ENCODE data around the gene SOS1. TPM values are rescaled to one million over a fixed set of nuclear protein-coding genes. Genes with fewer than 3 reads are reported as not detected.
A peak's percentile ranks its signal among the peaks of the same experiment; 100 is the strongest.

The SOS1 gene
- total RNA-seq, 2 experiments from 2014 or later: 36.3 to 41.3 TPM

GRCh38 chr2:38991899-38992298 lies 129.0 kb downstream of the SOS1 start:
- Mint-ChIP-seq H3K4me3 (no peak overlapping the region), H3K27ac (no peak overlapping the region), H3K4me1 (peaks cover 10% of the 10 kb centered on the region), H3K27me3 (no peaks in the 10 kb centered on the region), H3K36me3 (peaks cover 15% of the 10 kb centered on the region), H3K9me3 (no peaks in the 10 kb centered on the region)
- DNase-seq: no peak

- H3K27ac Mint-ChIP-seq: no peak overlapping the region
- no peak overlapping the region for H3K4me3 Mint-ChIP-seq
- H3K9me3 Mint-ChIP-seq: no peaks in the 10 kb centered on the region
- DNase-seq: no peak
- H3K4me1 Mint-ChIP-seq: peaks cover 6% of the 10 kb centered on the region
- no peaks in the 10 kb centered on the region for H3K27me3 Mint-ChIP-seq
- peaks cover 20% of the 10 kb centered on the region for H3K36me3 Mint-ChIP-seq
These were observed 132.1 kb downstream of the SOS1 start for GRCh38 chr2:38988716-38989115.

- Mint-ChIP-seq H3K36me3 (peaks cover 15% of the 10 kb centered on the region), H3K27me3 (no peaks in the 10 kb centered on the region), H3K9me3 (no peaks in the 10 kb centered on the region), H3K4me3 (no peak overlapping the region), H3K27ac (no peak overlapping the region), H3K4me1 (no peaks in the 10 kb centered on the region)
- no peak for DNase-seq
These were observed 138.4 kb downstream of the SOS1 start for GRCh38 chr2:38982498-38982897.

- Mint-ChIP-seq H3K9me3 (no peaks in the 10 kb centered on the region), H3K4me3 (no peak overlapping the region), H3K27me3 (no peaks in the 10 kb centered on the region), H3K27ac (no peak overlapping the region), H3K4me1 (no peaks in the 10 kb centered on the region), H3K36me3 (peaks cover 11% of the 10 kb centered on the region)
- DNase-seq: no peak
These were observed 139.0 kb downstream of the SOS1 start for GRCh38 chr2:38981670-38982357.

GRCh38 chr2:38981003-38981669 lies 139.7 kb downstream of the SOS1 start:
- peaks cover 11% of the 10 kb centered on the region for H3K36me3 Mint-ChIP-seq
- no peak overlapping the region for H3K27ac Mint-ChIP-seq

GRCh38 chr2:38978908-38979307 lies 141.9 kb downstream of the SOS1 start:
- no peak overlapping the region for H3K4me3 Mint-ChIP-seq
- H3K9me3 Mint-ChIP-seq: no peaks in the 10 kb centered on the region

More at GRCh38 chr2:38981003-38981669, 139.7 kb downstream of the SOS1 start:
- no peaks in the 10 kb centered on the region for H3K9me3 Mint-ChIP-seq
- H3K4me3 Mint-ChIP-seq: no peak overlapping the region
- no peaks in the 10 kb centered on the region for H3K4me1 Mint-ChIP-seq
- H3K27me3 Mint-ChIP-seq: no peaks in the 10 kb centered on the region
- no peak for DNase-seq

GRCh38 chr2:38978296-38978903 lies 142.5 kb downstream of the SOS1 start:
- no peaks in the 10 kb centered on the region for H3K4me1 Mint-ChIP-seq
- no peaks in the 10 kb centered on the region for H3K27me3 Mint-ChIP-seq
- no peaks in the 10 kb centered on the region for H3K9me3 Mint-ChIP-seq
- no peak overlapping the region for H3K4me3 Mint-ChIP-seq
- H3K27ac Mint-ChIP-seq: no peak overlapping the region
- no peaks in the 10 kb centered on the region for H3K36me3 Mint-ChIP-seq
- no peak for DNase-seq

More at GRCh38 chr2:38978908-38979307, 141.9 kb downstream of the SOS1 start:
- no peaks in the 10 kb centered on the region for H3K36me3 Mint-ChIP-seq
- no peaks in the 10 kb centered on the region for H3K4me1 Mint-ChIP-seq
- no peaks in the 10 kb centered on the region for H3K27me3 Mint-ChIP-seq
- no peak for DNase-seq
- no peak overlapping the region for H3K27ac Mint-ChIP-seq

- H3K4me1 Mint-ChIP-seq: no peaks in the 10 kb centered on the region
- H3K27me3 Mint-ChIP-seq: no peaks in the 10 kb centered on the region
- no peaks in the 10 kb centered on the region for H3K36me3 Mint-ChIP-seq
- DNase-seq: no peak
- H3K27ac Mint-ChIP-seq: no peak overlapping the region
- H3K4me3 Mint-ChIP-seq: no peak overlapping the region
- H3K9me3 Mint-ChIP-seq: no peaks in the 10 kb centered on the region
These were observed 143.8 kb downstream of the SOS1 start for GRCh38 chr2:38977047-38977446.

- DNase-seq: no peak
- H3K4me1 Mint-ChIP-seq: no peaks in the 10 kb centered on the region
- H3K9me3 Mint-ChIP-seq: no peaks in the 10 kb centered on the region
- H3K27ac Mint-ChIP-seq: no peak overlapping the region
- no peak overlapping the region for H3K4me3 Mint-ChIP-seq
- H3K36me3 Mint-ChIP-seq: no peaks in the 10 kb centered on the region
- H3K27me3 Mint-ChIP-seq: no peaks in the 10 kb centered on the region
These were observed 145.8 kb downstream of the SOS1 start for GRCh38 chr2:38975042-38975441.

GRCh38 chr2:38973266-38973665 lies 147.6 kb downstream of the SOS1 start:
- no peak overlapping the region for H3K27ac Mint-ChIP-seq
- DNase-seq: no peak
- no peak overlapping the region for H3K4me3 Mint-ChIP-seq
- H3K36me3 Mint-ChIP-seq: no peaks in the 10 kb centered on the region
- no peaks in the 10 kb centered on the region for H3K4me1 Mint-ChIP-seq
- no peaks in the 10 kb centered on the region for H3K9me3 Mint-ChIP-seq
- H3K27me3 Mint-ChIP-seq: no peaks in the 10 kb centered on the region

GRCh38 chr2:38971377-38971776 lies 149.5 kb downstream of the SOS1 start:
- Mint-ChIP-seq H3K4me3 (no peak overlapping the region), H3K27me3 (no peaks in the 10 kb centered on the region), H3K36me3 (no peaks in the 10 kb centered on the region), H3K9me3 (no peaks in the 10 kb centered on the region), H3K4me1 (no peaks in the 10 kb centered on the region), H3K27ac (no peak overlapping the region)
- no peak for DNase-seq

- no peak overlapping the region for H3K27ac Mint-ChIP-seq
- no peaks in the 10 kb centered on the region for H3K4me1 Mint-ChIP-seq
- H3K27me3 Mint-ChIP-seq: no peaks in the 10 kb centered on the region
- no peaks in the 10 kb centered on the region for H3K36me3 Mint-ChIP-seq
- no peaks in the 10 kb centered on the region for H3K9me3 Mint-ChIP-seq
- no peak for DNase-seq
- H3K4me3 Mint-ChIP-seq: no peak overlapping the region
These were observed 152.8 kb downstream of the SOS1 start for GRCh38 chr2:38968021-38968420.

GRCh38 chr2:38966678-38967077 lies 154.2 kb downstream of the SOS1 start:
- no peaks in the 10 kb centered on the region for H3K9me3 Mint-ChIP-seq
- H3K4me1 Mint-ChIP-seq: peaks cover under 1% of the 10 kb centered on the region
- DNase-seq: no peak
- no peak overlapping the region for H3K4me3 Mint-ChIP-seq
- peaks cover 8% of the 10 kb centered on the region for H3K27me3 Mint-ChIP-seq
- no peaks in the 10 kb centered on the region for H3K36me3 Mint-ChIP-seq
- H3K27ac Mint-ChIP-seq: no peak overlapping the region

- Mint-ChIP-seq H3K36me3 (no peaks in the 10 kb centered on the region), H3K9me3 (no peaks in the 10 kb centered on the region), H3K27ac (no peak overlapping the region), H3K4me1 (peaks cover 3% of the 10 kb centered on the region), H3K27me3 (peaks cover 15% of the 10 kb centered on the region), H3K4me3 (no peak overlapping the region)
- DNase-seq: no peak
These were observed 154.8 kb downstream of the SOS1 start for GRCh38 chr2:38966006-38966405.

GRCh38 chr2:38960609-38961320 lies 160.1 kb downstream of the SOS1 start:
- H3K27ac Mint-ChIP-seq: no peak overlapping the region
- H3K9me3 Mint-ChIP-seq: no peaks in the 10 kb centered on the region
- peak overlapping the region; percentile 37 for H3K4me3 Mint-ChIP-seq
- peaks cover 3% of the 10 kb centered on the region for H3K4me1 Mint-ChIP-seq
- DNase-seq: no peak
- peaks cover 2% of the 10 kb centered on the region for H3K36me3 Mint-ChIP-seq
- peaks cover 30% of the 10 kb centered on the region for H3K27me3 Mint-ChIP-seq
